Prostate gland (tissue), 2 donors: ENCODE data around the gene PPCDC.

Experiments used
- CTCF ChIP-seq, 4 experiments: fragments of 200-600 bp in 2 of 4; fragments of 450-650 bp in 2 of 4; sonication (generic) in 2 of 4; IDR thresholded peaks; 1 replicate in 3 of 4; 2 replicates in 1 of 4; pipeline ENCODE4 v1.5.1; 2016 to 2019; ENCODE audit warnings: antibody characterized with exemption in 4 of 4, mild to moderate bottlenecking in 2 of 4, moderate library complexity in 2 of 4
- POLR2A ChIP-seq: fragments of 450-650 bp; IDR thresholded peaks from one replicate; pipeline ENCODE4 v1.6.1; 2016; ENCODE audit warnings: antibody characterized with exemption, mild to moderate bottlenecking

DNA sequence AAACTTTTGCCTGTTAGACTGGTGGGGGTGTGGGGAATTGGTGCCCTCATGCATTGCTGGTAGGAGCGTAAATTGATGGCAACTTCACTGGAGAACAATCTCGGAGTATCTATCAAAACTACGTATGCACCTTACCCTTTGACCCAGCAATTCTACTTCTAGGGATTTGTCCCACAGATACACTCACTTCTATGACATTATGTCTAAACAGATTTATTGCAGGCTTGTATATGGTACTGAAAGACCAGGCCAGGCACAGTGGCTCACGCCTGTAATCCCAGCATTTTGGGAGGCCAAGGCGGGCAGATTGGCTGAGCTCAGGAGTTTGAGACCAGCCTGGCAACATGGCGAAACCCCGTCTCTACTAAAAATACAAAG lies 30.3 kb downstream of the PPCDC start:
- TF ChIP-seq CTCF (IDR thresholded peaks at IDR 0.05) (no peak), POLR2A (no peak)
